OCI-LY1 (cell line): ENCODE data around the gene GBF1.

Experiments used
- EZH2 ChIP-seq: fragments of 200-600 bp; sonication (generic), shearing (Covaris generic); IDR thresholded peaks from 2 replicates; pipeline ENCODE4 v1.8.0; 2017; ENCODE audit warnings: borderline replicate concordance, mixed run types, mild to moderate bottlenecking, antibody characterized with exemption, low read length, moderate library complexity, mixed read lengths
- TF ChIP-seq, protein P1 (sequence below): fragments of 200-600 bp; sonication (generic), shearing (Covaris generic); IDR thresholded peaks from 2 replicates; pipeline ENCODE4 v1.5.1; 2017; ENCODE audit warnings: mild to moderate bottlenecking, antibody characterized with exemption, low read length, moderate library complexity, mixed read lengths

DNA sequence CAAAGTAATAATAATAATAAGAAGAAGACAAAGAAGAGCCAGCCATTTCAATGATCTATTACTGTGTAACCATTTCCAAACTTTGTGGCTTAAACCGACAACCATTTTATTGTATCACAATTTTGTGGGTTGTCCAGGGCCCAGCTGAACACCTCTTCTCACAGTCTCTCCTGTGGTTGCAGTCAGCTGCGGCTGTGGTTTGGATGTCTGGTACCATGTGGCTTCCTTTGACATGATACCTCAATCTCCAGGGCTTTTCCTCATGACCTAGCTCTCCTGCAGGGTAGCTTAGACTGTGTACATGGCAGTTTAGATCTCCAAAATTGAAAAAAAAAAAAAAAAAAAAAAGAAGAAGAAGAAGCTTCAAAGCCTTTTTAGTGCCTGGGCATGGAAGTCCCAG is 77.6 kb downstream of the GBF1 start:
- TF ChIP-seq, protein P1, sequence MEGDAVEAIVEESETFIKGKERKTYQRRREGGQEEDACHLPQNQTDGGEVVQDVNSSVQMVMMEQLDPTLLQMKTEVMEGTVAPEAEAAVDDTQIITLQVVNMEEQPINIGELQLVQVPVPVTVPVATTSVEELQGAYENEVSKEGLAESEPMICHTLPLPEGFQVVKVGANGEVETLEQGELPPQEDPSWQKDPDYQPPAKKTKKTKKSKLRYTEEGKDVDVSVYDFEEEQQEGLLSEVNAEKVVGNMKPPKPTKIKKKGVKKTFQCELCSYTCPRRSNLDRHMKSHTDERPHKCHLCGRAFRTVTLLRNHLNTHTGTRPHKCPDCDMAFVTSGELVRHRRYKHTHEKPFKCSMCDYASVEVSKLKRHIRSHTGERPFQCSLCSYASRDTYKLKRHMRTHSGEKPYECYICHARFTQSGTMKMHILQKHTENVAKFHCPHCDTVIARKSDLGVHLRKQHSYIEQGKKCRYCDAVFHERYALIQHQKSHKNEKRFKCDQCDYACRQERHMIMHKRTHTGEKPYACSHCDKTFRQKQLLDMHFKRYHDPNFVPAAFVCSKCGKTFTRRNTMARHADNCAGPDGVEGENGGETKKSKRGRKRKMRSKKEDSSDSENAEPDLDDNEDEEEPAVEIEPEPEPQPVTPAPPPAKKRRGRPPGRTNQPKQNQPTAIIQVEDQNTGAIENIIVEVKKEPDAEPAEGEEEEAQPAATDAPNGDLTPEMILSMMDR, result no peak
- no peak for TF ChIP-seq EZH2
